Activated CD4-positive, alpha-beta T cell treated with anti-CD3 and anti-CD28 coated beads, Interleukin-2, amount 50 U/mL, for 16 hours (primary cell): Measurements from ENCODE around the gene NUMBL.
"Not testable (repeated sequence)": the region's sequence is repeated elsewhere in the genome, so short reads cannot be mapped to it uniquely, and the experiment has no call there.

ENCODE experiments used
- DNase-seq: peaks from one replicate; pipeline ENCODE4 v3.0.0-alpha.2; 2020

NUMBL gene

DNA sequence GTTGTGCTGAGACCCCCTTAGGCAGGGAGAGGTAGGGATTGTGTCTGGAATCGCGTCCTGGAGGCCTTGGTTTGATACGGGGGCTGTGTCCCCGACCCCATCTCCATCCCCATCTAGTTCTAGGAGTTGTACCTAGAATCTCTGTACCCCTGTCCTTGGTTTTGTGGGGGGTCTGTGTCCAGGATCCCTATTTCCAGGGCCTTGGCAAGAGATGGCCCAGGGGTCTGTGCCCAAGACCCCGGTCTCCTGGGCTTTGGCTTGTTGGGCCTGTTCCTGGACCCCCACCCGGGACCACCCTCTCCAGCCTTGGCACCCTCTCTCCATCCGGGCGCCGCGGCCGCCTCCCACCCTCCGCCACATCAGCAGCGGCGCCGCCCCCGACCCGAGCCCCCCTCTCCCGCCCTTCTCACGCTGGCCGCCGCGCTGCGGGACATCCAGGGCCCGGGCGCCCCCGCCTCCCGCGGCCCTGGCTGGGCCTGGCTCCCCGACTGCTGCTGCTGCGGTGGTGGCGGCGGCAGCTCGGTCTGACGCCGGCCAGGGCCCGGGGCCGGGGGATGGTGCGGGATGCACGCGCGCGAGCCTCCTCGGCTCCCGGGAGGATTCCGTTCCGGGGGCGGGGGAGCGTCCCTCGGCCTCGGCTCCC, at the start of gene NUMBL:
NUMBL (minus strand) TSS at position 602 of the 643 bp plus-strand sequence; CDS start at position 434, 168 bp downstream.
- DNase-seq: no peak

DNA sequence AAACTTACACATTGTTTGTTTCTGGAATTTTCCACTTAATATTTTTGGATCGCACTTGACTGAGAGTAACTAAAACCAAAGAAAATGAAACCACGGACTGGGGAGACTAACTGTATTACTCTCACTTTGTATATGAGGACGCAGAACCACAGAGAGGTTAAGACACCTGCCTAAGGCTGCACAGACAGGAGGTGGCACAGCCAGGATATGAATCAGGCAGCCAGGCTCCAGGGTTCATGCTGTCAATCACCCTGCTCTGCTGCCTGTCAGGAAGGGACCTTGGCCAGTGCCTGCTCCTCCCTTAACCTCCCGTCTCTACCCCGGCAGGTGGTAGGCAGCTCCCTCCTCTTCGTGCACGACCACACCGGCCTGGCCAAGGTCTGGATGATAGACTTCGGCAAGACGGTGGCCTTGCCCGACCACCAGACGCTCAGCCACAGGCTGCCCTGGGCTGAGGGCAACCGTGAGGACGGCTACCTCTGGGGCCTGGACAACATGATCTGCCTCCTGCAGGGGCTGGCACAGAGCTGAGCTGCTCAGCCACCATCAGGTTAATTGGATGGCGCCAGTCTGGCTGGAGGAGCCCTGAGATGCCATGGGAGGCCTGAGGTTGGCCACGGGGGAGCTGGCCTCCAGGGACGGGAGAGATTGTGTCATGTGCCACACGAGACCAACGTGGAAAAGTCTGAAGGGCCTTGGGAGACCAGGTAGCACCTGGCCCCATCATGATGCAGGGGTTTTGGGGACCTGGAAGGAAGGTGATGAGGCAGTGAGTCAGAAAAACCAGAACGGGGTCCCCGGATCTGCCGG, 48.8 kb upstream of the NUMBL start:
- no peak for DNase-seq

DNA sequence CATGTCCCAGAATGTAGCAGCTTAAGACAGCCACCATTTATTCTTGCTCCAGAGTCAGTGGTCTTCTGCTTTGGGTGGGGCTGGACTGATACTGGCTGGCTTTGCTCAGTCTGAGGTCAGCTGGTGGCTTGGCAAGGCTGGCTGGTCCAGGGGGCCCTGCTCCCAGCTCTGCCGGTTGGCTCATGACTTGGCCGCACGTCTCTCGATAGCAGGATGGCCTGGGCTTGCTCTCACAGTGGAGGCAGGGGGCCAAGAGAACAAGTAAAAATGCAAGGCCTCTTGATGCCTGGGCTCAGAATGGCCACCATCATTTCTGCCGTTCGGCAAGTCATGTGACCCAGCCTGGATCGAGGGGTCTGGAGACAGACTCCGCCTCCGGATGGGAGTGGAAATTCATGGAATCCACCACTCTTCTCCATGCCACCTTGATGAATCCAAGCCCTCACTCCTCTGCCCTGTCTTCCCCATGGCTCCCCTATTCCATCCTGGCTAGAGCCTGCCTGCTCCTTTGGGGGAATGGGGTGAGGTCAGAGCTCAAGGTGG, 46.7 kb upstream of the NUMBL start:
- DNase-seq: no peak

DNA sequence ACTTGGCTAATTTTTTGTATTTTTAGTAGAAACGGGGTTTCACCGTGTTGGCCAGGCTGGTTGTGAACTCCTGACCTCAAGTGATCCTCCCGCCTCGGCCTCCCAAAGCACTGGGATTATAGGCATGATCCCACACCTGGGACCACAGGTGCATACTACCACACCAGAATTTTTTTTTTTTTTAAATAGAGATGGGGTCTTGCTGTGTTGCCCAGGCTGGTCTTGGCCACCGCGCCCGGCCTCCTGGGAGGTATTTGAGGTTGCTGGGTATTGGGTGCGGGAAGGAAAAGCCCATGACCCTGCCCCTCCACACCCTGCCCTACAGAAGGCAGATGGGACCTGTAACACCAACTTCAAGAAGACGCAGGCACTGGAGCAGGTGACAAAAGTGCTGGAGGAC, 46.2 kb upstream of the NUMBL start:
- no peak for DNase-seq

DNA sequence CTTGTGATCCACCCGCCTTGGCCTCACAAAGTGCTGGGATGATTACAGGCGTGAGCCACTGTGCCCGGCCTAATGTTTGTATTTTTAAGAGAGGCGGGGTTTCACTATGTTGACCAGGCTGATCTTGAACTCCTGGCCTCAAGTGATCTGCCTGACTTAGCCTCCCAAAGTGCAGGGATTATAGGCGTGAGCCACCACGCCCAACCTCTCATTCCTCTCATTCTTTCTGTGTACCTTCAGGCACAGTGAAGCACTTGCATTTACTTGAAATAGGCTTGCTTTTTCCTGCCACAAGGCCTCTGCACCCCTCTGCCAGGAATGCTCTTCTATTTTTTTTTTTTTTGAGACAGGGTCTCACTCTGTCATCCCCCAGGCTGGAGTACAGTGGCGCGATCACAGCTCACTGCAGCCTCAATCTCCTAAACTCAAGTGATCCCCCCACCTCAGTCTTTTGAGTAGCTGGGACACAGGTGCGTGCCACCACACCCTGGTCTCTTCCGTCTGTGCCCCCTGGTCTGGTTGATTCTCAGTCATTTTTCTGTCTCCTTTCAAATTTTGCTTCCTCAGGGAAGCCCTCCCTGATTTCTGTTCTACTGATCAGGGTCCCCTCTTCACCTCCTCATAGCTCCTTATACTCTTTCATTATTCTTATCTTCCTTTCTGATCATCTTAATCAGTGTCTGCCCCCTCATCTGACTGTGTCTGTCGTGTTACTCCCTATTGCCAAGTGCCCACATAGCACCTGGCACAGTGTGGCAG, 44.7 kb upstream of the NUMBL start:
- no peak for DNase-seq

DNA sequence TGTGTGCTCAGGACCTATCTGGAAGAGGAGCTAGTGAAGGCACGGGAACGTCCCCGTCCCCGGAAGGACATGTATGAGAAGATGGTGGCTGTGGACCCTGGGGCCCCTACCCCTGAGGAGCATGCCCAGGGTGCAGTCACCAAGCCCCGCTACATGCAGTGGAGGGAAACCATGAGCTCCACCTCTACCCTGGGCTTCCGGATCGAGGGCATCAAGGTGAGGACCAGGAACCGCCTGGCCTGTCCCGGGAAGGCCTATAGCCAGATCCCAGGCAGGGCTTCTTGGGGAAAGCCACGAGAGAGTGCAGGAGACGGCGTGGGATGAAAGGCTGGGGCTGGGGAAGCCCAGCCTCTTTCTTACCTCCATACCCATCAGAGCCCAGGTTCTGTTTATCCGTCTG, 42.7 kb upstream of the NUMBL start:
- no peak for DNase-seq

DNA sequence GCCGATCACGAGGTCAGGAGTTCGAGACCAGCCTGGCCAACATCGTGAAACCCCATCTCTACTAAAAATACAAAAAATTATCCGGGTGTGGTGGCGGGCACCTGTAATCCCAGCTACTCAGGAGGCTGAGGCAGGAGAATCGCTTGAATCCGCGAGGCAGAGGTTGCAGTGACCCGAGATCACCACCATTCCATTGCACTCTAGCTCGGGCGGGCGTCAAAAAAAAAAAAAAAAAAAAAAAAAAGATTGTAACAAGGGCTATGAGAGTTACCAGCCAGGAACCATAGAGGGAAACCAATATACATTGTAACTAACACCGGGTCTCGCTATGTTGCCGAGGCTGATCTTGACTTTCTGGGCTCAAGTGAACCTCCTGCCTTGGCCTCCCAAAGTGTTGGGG, 41.9 kb upstream of the NUMBL start:
- not testable (repeated sequence) for DNase-seq

DNA sequence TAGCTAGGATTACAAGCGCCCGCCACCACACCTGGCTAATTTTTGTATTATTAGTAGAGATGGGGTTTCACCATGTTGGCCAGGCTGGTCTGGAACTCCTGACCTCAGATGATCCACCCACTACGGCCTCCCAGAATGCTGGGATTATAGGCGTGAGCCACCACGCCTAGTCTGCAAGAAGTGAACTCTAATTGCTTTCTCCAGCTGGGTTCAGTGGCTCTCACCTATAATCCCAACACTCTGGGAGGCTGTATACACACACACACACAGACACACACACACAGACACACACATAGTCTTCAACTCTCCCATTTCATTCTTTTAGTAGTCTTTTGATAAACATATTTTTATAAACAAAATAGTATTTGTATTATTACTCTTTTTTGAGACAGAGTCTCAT, 39.6 kb upstream of the NUMBL start:
- not testable (repeated sequence) for DNase-seq

DNA sequence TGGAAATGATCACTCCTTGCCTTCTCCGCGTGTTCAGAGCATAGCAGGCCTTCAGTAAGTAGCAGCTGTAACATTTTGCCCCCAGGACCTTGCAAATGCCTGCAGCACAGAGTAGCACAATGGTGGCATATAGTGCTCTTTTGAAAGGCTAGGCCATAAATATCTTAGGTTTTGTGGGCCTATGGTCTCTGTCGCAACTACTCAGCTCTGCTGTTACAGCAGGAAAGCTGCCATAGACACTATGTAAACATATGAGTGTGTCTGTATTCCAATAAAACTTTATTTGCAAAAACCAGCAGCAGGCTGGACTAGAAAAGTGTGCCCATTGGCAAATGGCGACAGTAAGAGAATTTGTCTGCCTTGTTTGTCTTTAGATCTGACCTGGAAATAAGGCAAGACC, 35.8 kb upstream of the NUMBL start:
- DNase-seq: no peak

DNA sequence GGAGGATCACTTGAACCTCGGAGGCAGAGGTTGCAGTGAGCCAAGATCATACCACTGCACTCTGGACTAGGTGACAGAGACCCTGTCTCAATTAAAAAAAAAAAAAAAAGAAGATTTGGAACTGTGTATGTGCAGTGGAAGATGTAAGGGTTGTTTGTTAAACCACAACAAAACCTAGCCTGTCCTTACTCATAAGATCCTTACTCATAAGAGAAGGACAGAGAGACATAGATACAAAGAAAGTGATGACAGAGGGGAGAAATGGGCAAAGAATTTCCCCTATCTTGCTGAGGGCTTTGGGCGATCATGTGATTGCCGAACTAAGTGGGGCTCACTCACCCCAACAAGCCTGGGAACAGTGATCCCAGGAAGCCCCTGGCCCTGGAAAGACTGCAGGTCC, 34.4 kb upstream of the NUMBL start:
- DNase-seq: peak; percentile 48

DNA sequence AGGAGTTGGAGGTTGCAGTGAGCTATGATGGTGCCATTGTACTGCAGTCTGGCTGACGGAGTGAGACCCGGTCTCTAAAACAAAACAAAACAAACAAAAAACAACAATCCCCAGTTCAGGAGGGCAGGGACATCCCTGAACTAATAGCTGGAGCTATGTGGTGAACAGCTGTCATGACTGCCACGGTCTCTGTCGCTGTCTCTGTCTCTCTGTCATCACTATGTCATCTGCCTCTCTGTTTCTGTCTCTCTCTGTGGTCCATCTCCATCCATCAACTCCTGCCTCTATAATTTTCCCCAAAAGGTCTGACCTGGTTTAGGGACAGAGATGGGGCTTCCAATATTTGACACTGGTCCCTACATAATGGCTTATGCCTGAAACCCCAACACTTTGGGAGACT, 33.9 kb upstream of the NUMBL start:
- DNase-seq: no peak

DNA sequence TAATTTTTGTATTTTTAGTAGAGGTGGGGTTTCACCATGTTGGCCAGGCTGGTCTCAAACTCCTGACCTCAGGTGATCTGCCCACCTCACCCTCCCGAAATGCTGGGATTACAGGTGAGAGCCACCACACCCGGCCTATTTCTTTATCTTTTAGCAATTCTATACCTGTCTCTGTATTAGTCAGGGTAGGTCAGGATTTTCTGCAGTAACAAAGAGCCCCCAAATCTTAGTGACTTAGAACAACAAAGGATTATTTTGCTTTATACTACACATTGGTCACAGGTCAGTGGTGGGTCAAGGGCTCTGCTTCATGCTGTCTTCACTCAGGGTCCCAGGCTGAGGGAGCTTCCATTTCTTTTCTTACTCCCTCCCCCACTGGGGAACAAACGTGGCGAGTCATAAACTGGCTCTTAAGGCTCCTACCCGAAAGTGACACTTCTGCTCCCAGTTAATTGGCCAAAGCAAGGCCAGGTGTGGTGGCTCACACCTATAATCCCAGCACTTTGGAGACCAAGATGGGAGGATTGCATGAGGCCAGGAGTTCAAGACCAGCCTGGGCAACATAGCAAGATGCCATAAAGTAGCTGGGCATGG, 33.3 kb upstream of the NUMBL start:
- no peak for DNase-seq

DNA sequence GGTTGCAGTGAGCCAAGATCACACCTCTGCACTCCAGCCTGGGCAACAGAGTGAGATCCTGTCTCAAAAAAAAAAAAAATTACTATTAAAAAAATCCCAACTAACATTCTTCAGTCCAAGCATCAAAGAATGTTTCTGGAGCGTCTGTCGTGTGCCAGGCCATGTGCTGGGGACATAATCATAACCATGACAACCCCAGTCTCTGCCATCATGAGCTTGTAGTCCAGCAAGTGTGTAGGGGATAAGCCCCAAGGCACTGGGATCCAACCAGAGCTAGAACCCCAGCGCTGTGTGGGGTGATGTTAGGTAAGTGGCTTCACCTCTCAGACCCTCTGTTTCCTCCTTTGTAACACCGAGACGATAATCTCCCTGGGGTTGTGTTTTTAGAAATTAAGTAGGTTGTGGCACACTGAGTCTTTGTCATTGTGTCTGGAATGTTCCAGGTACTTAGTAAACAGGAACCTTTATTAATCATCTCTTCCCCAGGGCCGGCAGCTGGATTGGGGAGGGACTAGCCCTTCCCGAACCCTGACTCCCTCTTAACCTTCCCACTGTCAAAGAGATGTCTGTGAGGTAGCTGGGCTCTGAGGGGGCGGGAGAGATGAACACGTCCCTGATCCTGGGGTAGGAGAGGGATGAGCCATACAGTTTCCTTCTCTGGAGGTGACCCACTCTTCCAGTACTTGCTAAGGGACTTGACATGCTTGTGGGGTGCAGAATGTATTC, 31.6 kb upstream of the NUMBL start:
- DNase-seq: no peak

DNA sequence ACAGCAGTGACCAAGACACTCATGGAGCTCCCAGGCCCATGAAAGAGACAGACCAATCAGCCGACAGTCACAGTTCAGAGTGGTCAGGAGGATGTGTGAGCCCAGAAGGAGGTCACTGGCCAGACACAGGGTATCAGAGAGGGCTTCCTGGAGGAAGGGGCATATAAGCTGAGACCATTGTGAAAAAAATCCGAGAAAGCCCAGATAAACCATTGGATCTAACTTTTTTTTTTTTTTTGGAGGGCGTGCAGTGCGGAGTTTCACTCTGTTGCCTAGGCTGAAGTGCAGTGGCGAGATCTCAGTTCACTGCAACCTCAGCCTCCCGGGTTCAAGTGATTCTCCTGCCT, 30.7 kb upstream of the NUMBL start:
- no peak for DNase-seq

DNA sequence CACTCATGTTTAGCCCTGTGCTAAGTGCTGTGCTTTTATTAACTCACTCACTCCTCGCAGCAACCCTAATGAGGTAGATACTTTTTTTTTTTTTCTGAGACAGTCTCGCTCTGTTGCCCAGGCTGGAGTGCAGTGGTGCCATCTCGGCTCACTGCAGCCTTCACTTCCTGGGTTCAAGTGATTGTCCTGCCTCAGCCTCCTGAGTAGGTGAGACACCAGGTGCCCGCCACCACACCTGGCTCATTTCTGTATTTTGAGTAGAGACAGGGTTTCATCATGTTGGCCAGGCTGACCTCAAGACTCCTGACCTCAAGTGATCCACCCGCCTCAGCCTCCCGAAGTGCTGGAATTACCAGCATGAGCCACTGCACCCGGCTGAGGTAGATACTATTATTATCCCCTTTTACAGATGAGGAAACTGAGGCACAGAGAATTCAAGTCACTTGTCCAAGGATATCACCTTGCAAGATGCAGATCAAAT, 29.0 kb upstream of the NUMBL start:
- DNase-seq: no peak

DNA sequence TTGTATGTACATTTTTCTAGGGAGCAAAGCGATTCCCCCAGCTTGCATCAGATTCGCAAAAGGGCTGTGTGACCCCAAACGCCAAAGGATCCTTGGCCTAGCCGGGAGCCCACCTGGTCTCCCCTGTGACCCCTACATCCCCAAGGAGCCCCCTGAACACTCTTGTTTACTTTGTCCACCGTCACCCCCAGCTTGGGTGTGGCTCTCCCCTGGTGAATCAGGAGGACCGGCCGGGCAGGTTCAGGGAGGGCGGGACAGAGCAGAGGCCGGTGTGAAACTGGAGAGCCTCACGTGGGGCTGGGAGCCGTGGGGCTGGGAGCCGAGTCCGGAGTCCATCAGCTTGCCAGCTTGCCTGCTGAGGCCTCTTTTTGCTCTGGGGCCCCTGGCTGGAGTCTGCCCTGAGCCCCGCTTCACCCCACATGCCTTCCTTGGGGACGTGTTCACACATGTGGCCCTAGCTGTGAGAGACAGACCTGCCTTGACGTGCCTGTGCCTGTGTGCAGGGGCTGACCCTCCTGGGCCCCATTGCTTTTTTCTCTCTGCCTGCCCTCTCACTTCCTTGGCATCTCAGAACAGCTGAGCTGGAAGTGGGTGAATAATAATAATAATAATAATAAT, 28.4 kb upstream of the NUMBL start:
- no peak for DNase-seq

DNA sequence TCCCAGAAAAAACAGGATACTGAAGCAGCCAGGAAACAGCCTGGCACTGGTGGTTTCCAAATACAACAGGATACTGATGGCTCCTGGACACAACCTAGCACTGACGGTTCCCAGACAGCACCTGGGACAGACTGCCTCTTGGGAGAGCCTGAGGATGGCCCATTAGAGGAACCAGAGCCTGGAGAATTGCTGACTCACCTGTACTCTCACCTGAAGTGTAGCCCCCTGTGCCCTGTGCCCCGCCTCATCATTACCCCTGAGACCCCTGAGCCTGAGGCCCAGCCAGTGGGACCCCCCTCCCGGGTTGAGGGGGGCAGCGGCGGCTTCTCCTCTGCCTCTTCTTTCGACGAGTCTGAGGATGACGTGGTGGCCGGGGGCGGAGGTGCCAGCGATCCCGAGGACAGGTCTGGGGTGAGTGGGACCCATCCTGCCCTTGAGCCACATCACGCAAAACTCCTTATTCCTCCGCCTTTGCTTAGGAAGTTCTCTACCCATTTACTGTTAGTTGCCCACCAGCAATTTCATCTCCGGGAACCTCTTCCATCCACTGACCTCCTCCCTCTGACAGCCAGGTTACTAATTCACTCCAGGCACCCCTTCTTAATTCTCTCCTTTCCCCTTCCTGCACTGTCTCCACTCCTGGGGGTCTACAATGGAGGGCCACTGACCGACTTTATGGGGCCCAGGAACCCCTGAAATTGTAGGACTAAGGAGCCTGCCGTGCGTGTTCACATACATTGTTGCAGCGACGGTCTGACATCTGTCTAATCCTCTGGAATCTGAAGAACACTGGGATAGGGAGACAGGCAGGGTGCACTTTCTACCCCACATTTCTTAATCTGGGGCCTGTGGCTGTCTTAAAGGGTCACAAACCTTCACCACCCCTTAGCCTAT, 27.7 kb upstream of the NUMBL start:
- no peak for DNase-seq

DNA sequence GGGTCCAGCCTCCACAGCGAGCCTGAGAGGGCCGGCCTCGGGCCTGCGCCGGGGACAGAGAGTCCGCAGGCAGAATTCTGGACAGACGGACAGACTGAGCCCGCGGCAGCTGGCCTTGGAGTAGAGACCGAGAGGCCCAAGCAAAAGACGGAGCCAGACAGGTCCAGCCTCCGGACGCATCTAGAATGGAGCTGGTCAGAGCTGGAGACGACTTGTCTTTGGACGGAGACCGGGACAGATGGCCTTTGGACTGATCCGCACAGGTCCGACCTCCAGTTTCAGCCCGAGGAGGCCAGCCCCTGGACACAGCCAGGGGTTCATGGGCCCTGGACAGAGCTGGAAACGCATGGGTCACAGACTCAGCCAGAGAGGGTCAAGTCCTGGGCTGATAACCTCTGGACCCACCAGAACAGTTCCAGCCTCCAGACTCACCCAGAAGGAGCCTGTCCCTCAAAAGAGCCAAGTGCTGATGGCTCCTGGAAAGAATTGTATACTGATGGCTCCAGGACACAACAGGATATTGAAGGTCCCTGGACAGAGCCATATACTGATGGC, 27.0 kb upstream of the NUMBL start:
- DNase-seq: no peak

DNA sequence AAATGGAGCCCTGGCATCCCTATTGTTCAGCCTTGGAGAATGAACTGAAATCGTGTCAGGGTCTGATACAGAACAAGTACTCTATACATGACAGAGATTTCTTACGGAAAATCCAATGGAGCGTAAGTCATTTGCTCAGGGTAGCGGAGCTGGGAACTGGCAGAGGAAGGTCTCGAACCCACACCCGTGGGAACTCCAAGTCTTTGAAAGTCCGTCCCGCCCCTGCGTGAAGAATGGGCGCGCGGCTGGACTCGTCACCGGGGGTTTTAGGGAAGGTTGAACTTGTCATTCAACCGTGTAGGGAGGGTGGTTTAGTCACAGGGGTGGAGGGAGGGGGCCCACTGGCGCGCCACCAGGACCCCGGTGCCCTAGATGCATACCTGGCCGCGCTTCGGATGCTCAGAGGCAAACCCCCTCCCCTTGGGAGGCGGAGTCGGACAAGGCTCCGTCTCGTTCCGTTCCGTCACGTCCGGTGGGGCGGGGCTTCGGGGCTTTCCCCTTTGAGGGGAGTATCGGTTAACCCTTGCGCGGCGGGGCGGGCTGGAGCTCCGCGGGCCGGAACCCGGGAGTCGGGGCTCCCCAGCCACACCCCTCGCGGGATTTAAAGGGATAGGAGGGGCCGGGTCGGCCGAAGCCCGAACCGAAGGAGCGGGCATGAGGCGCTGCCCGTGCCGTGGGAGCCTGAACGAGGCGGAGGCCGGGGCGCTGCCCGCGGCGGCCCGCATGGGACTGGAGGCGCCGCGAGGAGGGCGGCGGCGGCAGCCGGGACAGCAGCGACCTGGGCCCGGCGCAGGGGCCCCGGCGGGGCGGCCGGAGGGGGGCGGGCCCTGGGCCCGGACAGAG, 26.3 kb upstream of the NUMBL start, which contains the start of the genes COQ8B and ITPKC:
COQ8B (minus strand) TSS at position 405 of the 843 bp plus-strand sequence. CDS start 2,254 bp downstream, outside the sequence.
ITPKC (plus strand) TSS at position 631 of the 843 bp plus-strand sequence; CDS start at position 655, 24 bp downstream.
- DNase-seq: peak; percentile 99
